Endometrial microvascular endothelial cells (primary cell): Measurements from ENCODE around the gene CBFA2T3. TPM values are rescaled to one million over a fixed set of nuclear protein-coding genes. Genes with fewer than 3 reads are reported as not detected.

Source experiments
- in situ Hi-C: cut with HindIII; loops from 2 replicates; pipeline ENCODE4 v1.10.0; 2017; ENCODE audit warnings: low sequenced_read_pairs, low pct_unique_long_range_greater_than_20kb; ENCODE audit errors: inconsistent ontology term
- total RNA-seq: library from RNA; depleted of rRNA; stranded (reverse); fragments of >200 nt; gene quantifications from one replicate; pipeline ENCODE4 v1.2.3, GENCODE V29; 2015; ENCODE audit errors: inconsistent ontology term

CBFA2T3 gene
- total RNA-seq, 1 donor from 2014 or later, result not detected

- in situ Hi-C loops, result no loop called here
Measured at GRCh38 chr16:88877564-88878289, 99.3 kb downstream of the CBFA2T3 start.

GRCh38 chr16:88876942-88877526, 100.0 kb downstream of the CBFA2T3 start:
- in situ Hi-C loops, result no loop called here

- in situ Hi-C loops, result no loop called here
Measured at GRCh38 chr16:88875703-88876234, 101.2 kb downstream of the CBFA2T3 start.

- in situ Hi-C loops, result no loop called here
Measured at GRCh38 chr16:88874938-88875599, 101.9 kb downstream of the CBFA2T3 start.

- in situ Hi-C loops, result no loop called here
Measured at GRCh38 chr16:88872650-88873331, 104.2 kb downstream of the CBFA2T3 start.

- in situ Hi-C loops, result no loop called here
Measured at GRCh38 chr16:88871730-88872416, 105.1 kb downstream of the CBFA2T3 start.

- in situ Hi-C loops, result no loop called here
Measured at GRCh38 chr16:88871349-88871702, 105.7 kb downstream of the CBFA2T3 start.

GRCh38 chr16:88870608-88871348, 106.2 kb downstream of the CBFA2T3 start:
- in situ Hi-C loops, result no loop called here

- in situ Hi-C loops, result no loop called here
Measured at GRCh38 chr16:88869673-88869980, 107.4 kb downstream of the CBFA2T3 start.

- in situ Hi-C loops, result no loop called here
Measured at GRCh38 chr16:88868974-88869672, 107.9 kb downstream of the CBFA2T3 start.

GRCh38 chr16:88867581-88868246, 109.3 kb downstream of the CBFA2T3 start:
- in situ Hi-C loops, result no loop called here

- in situ Hi-C loops, result no loop called here
Measured at GRCh38 chr16:88866151-88866920, 110.7 kb downstream of the CBFA2T3 start, which contains the start of gene PABPN1L. TSS of gene PABPN1L (minus strand) at chr16:88866660. CDS start at chr16:88866606, 54 bp downstream.

- in situ Hi-C loops, result no loop called here
Measured at GRCh38 chr16:88865742-88866141, 111.3 kb downstream of the CBFA2T3 start.

- in situ Hi-C loops, result no loop called here
Measured at GRCh38 chr16:88865310-88865709, 111.7 kb downstream of the CBFA2T3 start.

- in situ Hi-C loops, result no loop called here
Measured at GRCh38 chr16:88864521-88864920, 112.5 kb downstream of the CBFA2T3 start.

GRCh38 chr16:88864099-88864498, 112.9 kb downstream of the CBFA2T3 start:
- in situ Hi-C loops, result no loop called here

- in situ Hi-C loops, result no loop called here
Measured at GRCh38 chr16:88863426-88863825, 113.6 kb downstream of the CBFA2T3 start.
